ENCODE results near the gene CAMK1D. TPM values are rescaled to one million over a fixed set of nuclear protein-coding genes. Genes with fewer than 3 reads are reported as not detected.

Gene CAMK1D
- polyA plus RNA-seq, 1 of the 3 experiments (the other 2 are of a cell fraction): 4.1 TPM

DNA sequence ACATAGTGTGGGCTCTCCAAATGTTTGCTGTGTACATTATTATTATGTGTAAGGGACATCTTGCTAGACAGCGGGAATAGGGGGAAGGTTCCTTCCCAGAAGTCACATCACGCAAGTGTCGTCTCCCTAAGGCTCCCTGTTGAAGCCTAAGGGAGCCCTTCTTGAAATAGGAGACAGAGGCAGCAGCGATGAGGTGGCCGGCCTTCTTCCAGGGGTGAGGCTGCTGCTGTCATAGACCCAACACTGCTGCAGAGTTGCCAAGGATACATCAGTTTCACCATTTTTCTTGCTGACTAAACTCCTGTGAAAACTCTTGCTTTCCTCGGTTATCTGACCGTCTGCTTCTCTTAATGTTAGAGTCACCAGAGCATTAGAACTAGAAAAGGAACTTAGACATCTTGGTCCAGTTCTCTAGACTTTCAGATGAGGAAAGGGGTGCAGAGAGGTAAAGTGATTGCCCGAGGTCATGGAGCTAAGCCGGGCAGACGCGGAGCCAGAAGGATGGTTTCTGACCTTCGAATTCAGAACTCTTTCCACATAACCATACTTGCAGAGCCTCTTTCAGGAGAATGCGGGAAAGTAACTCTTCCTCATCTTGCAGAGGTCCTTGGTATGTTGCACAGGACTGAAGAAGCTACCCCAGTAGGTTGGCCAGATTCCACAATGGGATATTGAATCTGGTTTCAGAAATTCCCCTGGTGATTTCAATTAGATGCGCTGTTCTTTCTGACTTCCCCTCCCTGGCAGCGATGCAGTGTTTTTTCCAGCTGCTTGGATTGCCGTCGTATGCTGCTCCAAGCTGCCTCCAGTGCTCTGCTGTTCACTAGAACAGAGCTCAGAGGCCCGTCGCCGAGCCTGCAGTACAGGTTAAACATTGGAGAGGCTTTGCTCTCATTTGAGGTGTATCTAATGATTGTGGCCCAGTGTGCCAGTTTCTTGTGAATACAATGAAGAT is 217.1 kb downstream of the CAMK1D start (continued):
- TF ChIP-seq EZH2phosphoT487 (IDR thresholded peaks at IDR 0.05; ENCODE audit: borderline replicate concordance, low read depth) (no peak), TAF1 (IDR thresholded peaks at IDR 0.05; ENCODE audit: borderline replicate concordance, low read depth, low read length) (no peak), GABPA (IDR thresholded peaks at IDR 0.05; ENCODE audit: low read depth) (no peak), NFIC (IDR thresholded peaks at IDR 0.05; ENCODE audit: borderline replicate concordance) (no peak), TEAD4 (IDR thresholded peaks at IDR 0.05; ENCODE audit: borderline replicate concordance, insufficient read depth) (no peak)

DNA sequence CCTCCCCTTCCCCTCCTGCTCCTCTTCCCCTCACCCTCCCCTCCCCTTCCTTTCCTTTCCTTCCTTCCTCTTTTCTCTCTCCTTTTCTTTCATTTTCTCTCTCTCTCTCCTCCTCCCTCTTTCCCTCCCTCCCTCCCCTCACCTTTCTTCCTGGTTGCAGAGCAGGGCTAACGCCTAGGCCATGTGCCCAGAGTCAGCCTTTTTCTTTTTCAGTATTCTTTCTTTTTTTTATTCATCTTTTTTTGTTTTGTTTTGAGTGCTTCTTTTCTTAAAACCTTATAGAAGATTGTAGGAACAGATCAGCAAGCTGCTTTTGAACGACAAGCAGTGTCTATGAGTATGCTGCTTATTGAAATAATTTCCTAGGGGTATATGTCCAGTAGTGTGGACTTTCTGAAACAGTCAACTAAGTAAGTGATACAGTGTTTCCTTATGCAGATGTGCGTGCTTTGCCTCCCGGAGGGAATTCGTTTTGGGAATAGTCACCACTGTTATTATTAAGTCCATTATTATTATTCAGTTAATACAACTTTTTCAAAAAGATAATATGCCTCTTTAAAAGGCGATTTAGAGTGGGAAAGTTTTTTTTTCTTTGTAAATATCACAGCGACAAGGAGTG is 219.2 kb downstream of the CAMK1D start:
- Histone ChIP-seq H3K4me3 (ENCODE audit: low read depth in 2 of 2, low read length in 1 of 2) (no peak overlapping the region), H2AFZ (ENCODE audit: low read depth) (no peak overlapping the region), H3K4me2 (no peak overlapping the region), H3K9ac (no peak overlapping the region), H3K4me1 (ENCODE audit: control insufficient read depth in 1 of 2, insufficient read depth in 2 of 2, low read depth in 1 of 2, low read length in 1 of 2) (peaks cover 0 to 5% of the 10 kb centered on the region in 2 experiments; a peak in 1 of 4 replicates), H3K36me3 (replicated peaks in 1 of 2; ENCODE audit: control insufficient read depth in 1 of 2, insufficient read depth in 2 of 2, low read length in 1 of 2) (no peaks in the 10 kb centered on the region), H3K27me3 (ENCODE audit: insufficient read depth) (no peaks in the 10 kb centered on the region), H3F3A (replicated peaks; ENCODE audit: insufficient read depth) (no peaks in the 10 kb centered on the region), H3K9me2 (no peaks in the 10 kb centered on the region), H4K20me1 (ENCODE audit: insufficient read depth) (no peaks in the 10 kb centered on the region), H3K27ac (ENCODE audit: low read depth in 2 of 2, low read length in 1 of 2) (no peak overlapping the region), H3K9me3 (no peaks in the 10 kb centered on the region), H3K79me2 (ENCODE audit: insufficient read depth) (no peaks in the 10 kb centered on the region)
- TF ChIP-seq FOXM1 (IDR thresholded peaks at IDR 0.05; ENCODE audit: low read depth) (no peak), CHD2 (IDR thresholded peaks at IDR 0.05; ENCODE audit: low read length, partially characterized antibody) (no peak)
- TF ChIP-seq, protein P1, sequence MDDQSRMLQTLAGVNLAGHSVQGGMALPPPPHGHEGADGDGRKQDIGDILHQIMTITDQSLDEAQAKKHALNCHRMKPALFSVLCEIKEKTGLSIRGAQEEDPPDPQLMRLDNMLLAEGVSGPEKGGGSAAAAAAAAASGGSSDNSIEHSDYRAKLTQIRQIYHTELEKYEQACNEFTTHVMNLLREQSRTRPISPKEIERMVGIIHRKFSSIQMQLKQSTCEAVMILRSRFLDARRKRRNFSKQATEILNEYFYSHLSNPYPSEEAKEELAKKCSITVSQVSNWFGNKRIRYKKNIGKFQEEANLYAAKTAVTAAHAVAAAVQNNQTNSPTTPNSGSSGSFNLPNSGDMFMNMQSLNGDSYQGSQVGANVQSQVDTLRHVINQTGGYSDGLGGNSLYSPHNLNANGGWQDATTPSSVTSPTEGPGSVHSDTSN (IDR thresholded peaks at IDR 0.05): no peak
- 83% methylated on average over 7 of the region's 7 CpGs for WGBS (ENCODE audit: low lambda C conversion rate)
- POLR2A ChIA-PET: no interaction called here
- no peak for DNase-seq
- CTCF ChIA-PET: no interaction called here

DNA sequence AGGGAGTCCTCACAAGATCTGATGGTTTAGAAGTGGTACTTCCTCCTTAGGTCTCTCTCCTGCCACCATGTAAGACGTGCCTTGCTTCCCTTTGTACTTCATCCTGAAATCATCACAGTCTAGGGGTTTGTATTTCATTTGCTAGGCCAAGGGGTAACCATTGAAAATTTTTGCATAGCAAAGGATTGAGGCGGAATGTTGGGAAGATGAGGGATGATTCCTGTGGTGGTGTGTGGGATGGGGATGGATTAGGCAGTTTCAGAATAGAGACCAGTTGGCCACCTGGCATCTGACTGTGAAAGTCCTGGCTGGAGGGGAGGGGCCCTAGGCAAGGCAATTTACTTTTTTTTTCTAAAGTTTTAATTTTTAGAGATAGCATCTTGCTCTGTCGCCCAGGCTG is 222.9 kb downstream of the CAMK1D start:
- no peaks in the 10 kb centered on the region for H3K79me2 ChIP-seq (ENCODE audit: insufficient read depth)
- H3K36me3 ChIP-seq (replicated peaks in 1 of 2; ENCODE audit: control insufficient read depth in 1 of 2, insufficient read depth in 2 of 2, low read length in 1 of 2): no peaks in the 10 kb centered on the region
- H3K9me3 ChIP-seq: no peaks in the 10 kb centered on the region
- no peaks in the 10 kb centered on the region for H4K20me1 ChIP-seq (ENCODE audit: insufficient read depth)
- H2AFZ ChIP-seq (ENCODE audit: low read depth): no peak overlapping the region
- H3K9ac ChIP-seq: no peak overlapping the region
- no peak overlapping the region for H3K27ac ChIP-seq (ENCODE audit: low read depth in 2 of 2, low read length in 1 of 2)
- no peaks in the 10 kb centered on the region for H3F3A ChIP-seq (replicated peaks; ENCODE audit: insufficient read depth)
- 92% methylated on average over 3 of the region's 3 CpGs for WGBS (ENCODE audit: low lambda C conversion rate)
- ChIA-PET POLR2A (no interaction called here), CTCF (no interaction called here)
- DNase-seq: no peak
- H3K4me3 ChIP-seq (ENCODE audit: low read depth in 2 of 2, low read length in 1 of 2): no peak overlapping the region
- no peak overlapping the region for H3K4me2 ChIP-seq
- H3K4me1 ChIP-seq (ENCODE audit: control insufficient read depth in 1 of 2, insufficient read depth in 2 of 2, low read depth in 1 of 2, low read length in 1 of 2): peaks cover 0 to 3% of the 10 kb centered on the region in 2 experiments; a peak in 1 of 4 replicates
- no peaks in the 10 kb centered on the region for H3K9me2 ChIP-seq
- H3K27me3 ChIP-seq (ENCODE audit: insufficient read depth): no peaks in the 10 kb centered on the region
- TF ChIP-seq FOXJ3 (CRISPR knock-in tag; IDR thresholded peaks at IDR 0.05) (no peak), TAF1 (IDR thresholded peaks at IDR 0.05; ENCODE audit: borderline replicate concordance, low read depth, low read length) (no peak), MEF2A (IDR thresholded peaks at IDR 0.05; ENCODE audit: borderline replicate concordance, low read depth) (no peak), TEAD4 (IDR thresholded peaks at IDR 0.05; ENCODE audit: borderline replicate concordance, insufficient read depth) (no peak), TCF12 (IDR thresholded peaks at IDR 0.05) (no peak), ELF1 (IDR thresholded peaks at IDR 0.05) (no peak), MXI1 (IDR thresholded peaks at IDR 0.05; ENCODE audit: low read depth, low read length) (no peak)
- TF ChIP-seq, protein P1 (IDR thresholded peaks at IDR 0.05): no peak
- TF ChIP-seq, protein P2, sequence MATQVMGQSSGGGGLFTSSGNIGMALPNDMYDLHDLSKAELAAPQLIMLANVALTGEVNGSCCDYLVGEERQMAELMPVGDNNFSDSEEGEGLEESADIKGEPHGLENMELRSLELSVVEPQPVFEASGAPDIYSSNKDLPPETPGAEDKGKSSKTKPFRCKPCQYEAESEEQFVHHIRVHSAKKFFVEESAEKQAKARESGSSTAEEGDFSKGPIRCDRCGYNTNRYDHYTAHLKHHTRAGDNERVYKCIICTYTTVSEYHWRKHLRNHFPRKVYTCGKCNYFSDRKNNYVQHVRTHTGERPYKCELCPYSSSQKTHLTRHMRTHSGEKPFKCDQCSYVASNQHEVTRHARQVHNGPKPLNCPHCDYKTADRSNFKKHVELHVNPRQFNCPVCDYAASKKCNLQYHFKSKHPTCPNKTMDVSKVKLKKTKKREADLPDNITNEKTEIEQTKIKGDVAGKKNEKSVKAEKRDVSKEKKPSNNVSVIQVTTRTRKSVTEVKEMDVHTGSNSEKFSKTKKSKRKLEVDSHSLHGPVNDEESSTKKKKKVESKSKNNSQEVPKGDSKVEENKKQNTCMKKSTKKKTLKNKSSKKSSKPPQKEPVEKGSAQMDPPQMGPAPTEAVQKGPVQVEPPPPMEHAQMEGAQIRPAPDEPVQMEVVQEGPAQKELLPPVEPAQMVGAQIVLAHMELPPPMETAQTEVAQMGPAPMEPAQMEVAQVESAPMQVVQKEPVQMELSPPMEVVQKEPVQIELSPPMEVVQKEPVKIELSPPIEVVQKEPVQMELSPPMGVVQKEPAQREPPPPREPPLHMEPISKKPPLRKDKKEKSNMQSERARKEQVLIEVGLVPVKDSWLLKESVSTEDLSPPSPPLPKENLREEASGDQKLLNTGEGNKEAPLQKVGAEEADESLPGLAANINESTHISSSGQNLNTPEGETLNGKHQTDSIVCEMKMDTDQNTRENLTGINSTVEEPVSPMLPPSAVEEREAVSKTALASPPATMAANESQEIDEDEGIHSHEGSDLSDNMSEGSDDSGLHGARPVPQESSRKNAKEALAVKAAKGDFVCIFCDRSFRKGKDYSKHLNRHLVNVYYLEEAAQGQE (IDR thresholded peaks at IDR 0.05; ENCODE audit: low read depth, low read length): no peak
- TF ChIP-seq, protein P3, sequence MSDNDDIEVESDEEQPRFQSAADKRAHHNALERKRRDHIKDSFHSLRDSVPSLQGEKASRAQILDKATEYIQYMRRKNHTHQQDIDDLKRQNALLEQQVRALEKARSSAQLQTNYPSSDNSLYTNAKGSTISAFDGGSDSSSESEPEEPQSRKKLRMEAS (IDR thresholded peaks at IDR 0.05; ENCODE audit: low read depth): no peak

Measured in SK-N-SH (cell line).